A172 (cell line): ENCODE measurements around the gene CAMK2D. TPM values are rescaled to one million over a fixed set of nuclear protein-coding genes. Genes with fewer than 3 reads are reported as not detected.

ENCODE experiments used
- DNase-seq: peaks from one replicate; pipeline ENCODE4 v3.0.0-alpha.2; 2015; ENCODE audit warnings: low spot score
- total RNA-seq: library from RNA; depleted of rRNA; stranded (reverse); fragments of >200 nt; shearing (Covaris generic); gene quantifications from 2 replicates; pipeline ENCODE4 v1.2.3, GENCODE V29; 2014

The CAMK2D gene
- total RNA-seq, 1 experiment from 2014 or later, result 31.2 TPM

GRCh38 chr4:113682730-113683537 is 78.6 kb downstream of the CAMK2D start:
- DNase-seq, result no peak

- DNase-seq, result no peak
These were observed 82.9 kb downstream of the CAMK2D start for GRCh38 chr4:113678641-113679040.

- DNase-seq, result no peak
These were observed 84.2 kb downstream of the CAMK2D start for GRCh38 chr4:113677325-113677724.

- no peak for DNase-seq
These were observed 85.5 kb downstream of the CAMK2D start for GRCh38 chr4:113675731-113676697.

- DNase-seq, result no peak
These were observed 86.8 kb downstream of the CAMK2D start for GRCh38 chr4:113674733-113675132.

- DNase-seq, result no peak
These were observed 87.3 kb downstream of the CAMK2D start for GRCh38 chr4:113674251-113674650.

GRCh38 chr4:113673450-113673849 is 88.1 kb downstream of the CAMK2D start:
- DNase-seq, result peak; percentile 45

- DNase-seq, result no peak
These were observed 95.0 kb downstream of the CAMK2D start for GRCh38 chr4:113666386-113667114.

- no peak for DNase-seq
These were observed 96.5 kb downstream of the CAMK2D start for GRCh38 chr4:113665036-113665435.

GRCh38 chr4:113662581-113662980 is 99.0 kb downstream of the CAMK2D start:
- DNase-seq, result no peak

GRCh38 chr4:113659127-113659526 is 102.4 kb downstream of the CAMK2D start:
- no peak for DNase-seq

- DNase-seq, result no peak
These were observed 103.8 kb downstream of the CAMK2D start for GRCh38 chr4:113657586-113658233.

GRCh38 chr4:113653871-113654270 is 107.7 kb downstream of the CAMK2D start:
- no peak for DNase-seq

GRCh38 chr4:113646442-113646822 is 115.1 kb downstream of the CAMK2D start:
- DNase-seq, result peak; percentile 31

- DNase-seq, result peak; percentile 87
These were observed 115.6 kb downstream of the CAMK2D start for GRCh38 chr4:113645771-113646441.

GRCh38 chr4:113645288-113645687 is 116.2 kb downstream of the CAMK2D start:
- no peak for DNase-seq

GRCh38 chr4:113644398-113644797 is 117.1 kb downstream of the CAMK2D start:
- DNase-seq, result no peak

GRCh38 chr4:113643505-113643904 is 118.0 kb downstream of the CAMK2D start:
- no peak for DNase-seq

- DNase-seq, result no peak
These were observed 120.5 kb downstream of the CAMK2D start for GRCh38 chr4:113641025-113641431.

GRCh38 chr4:113639326-113639725 is 122.2 kb downstream of the CAMK2D start:
- DNase-seq, result no peak

- DNase-seq, result no peak
These were observed 123.0 kb downstream of the CAMK2D start for GRCh38 chr4:113638562-113638832.
